Measurements from ENCODE around the gene CFAP53.

DNA sequence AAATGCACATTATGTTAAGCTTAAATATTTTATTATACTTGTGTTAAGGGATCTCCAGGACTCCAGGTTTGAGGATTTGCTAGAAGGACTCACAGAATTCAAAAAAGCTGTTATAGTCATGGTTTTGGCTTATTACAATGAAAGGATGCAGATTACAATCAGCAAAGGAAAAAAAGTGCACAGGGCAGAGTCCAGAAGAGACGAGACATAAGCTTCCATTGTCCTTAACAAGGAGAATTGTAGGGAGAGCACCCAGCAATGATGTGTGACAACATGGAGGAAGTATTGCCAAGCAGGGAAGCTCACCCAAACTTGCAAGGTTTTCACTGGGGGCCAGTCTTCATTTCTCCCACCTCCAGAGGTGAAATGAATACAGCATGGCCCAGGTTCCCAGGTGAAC, 58.6 kb downstream of the CFAP53 start:
- TF ChIP-seq CTCF (conservative IDR thresholded peaks at IDR 0.05; ENCODE audit: low read depth, low read length), result no peak
- no peak for TF ChIP-seq EZH2 (IDR thresholded peaks at IDR 0.05; ENCODE audit: borderline replicate concordance, low read depth, low read length, poor library complexity, severe bottlenecking)
